Stimulated activated CD4-positive, alpha-beta T cell treated with anti-CD3 and anti-CD28 coated beads, Interleukin-4, amount 100 ng/mL, for 1 hour (primary cell): ENCODE measurements around the gene EPHA4.
A peak's percentile ranks its signal among the peaks of the same experiment; 100 is the strongest.

Experiments used
- DNase-seq: peaks from one replicate; pipeline ENCODE4 v3.0.0-alpha.2; 2020

Gene EPHA4

DNA sequence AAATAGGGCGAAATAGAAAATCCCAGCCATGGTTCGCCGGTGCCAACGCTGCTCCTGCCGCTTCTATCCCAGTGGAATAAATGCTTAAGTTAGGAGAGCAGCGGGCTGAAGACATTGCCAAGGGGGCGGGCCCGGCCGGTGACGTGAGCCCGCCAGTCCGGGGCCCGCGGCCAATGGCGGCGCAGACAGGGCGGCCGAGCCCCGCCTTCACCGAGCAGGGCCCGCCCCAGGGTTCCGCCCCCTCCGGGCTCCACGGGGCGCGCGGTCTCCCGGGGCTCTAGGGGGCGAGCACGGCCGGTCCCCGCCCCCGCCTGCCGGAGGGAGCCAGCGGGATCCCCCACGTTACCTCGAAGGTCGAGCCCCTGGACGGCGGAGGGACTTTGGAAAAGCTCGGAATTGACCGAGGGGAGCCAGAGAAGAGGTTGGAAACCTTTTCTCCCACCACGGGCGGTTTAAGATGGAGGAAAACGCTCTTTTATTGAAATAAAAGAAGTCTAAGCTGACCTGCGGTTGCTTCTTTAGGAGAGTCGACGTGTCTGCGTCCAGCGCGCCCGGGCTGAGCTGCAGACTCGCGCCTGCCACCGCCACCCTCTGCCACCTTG is at the start of gene EPHA4:
Gene EPHA4 (minus strand): TSS at position 86 of the 602 bp plus-strand sequence. CDS start 56 bp downstream, at position 30.
- DNase-seq: peak; percentile 85

DNA sequence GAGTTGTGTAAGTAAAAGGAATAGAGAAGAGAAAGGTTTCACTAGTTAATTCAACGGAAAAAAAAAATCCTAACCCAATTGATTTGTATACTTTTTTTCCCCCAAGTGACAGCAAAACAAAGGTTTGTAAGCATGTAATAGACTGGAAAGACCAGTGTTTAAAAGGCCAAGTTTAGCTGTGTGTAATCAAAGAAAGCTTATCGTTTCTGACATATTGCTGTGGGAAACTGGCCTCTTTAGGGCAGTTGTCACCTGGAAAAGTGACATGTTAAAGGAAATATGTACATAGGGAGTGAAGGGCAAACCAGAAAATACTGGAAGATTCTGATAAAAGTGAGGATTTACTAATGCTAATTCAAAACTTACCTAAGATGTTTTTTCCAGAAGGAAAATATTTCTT is 45.9 kb upstream of the EPHA4 start:
- DNase-seq: no peak

DNA sequence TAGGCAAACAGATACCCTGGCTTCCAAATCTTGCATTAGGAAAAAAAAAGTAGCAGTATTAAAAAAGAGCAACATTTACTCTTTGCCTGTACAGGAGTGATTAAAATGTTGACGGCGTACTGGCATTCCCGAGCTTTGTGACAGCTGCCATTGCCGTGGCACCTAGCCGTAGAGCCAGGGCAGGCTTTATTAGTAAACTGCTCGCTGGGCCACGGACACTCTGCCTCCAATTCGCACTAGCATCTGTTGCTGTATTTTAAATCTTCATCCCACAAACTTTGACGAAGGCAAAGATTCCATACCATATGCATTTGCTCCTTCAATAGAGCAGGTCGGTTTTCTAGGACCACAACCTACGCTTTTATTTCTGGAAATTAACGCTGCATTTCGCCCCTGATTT is 44.5 kb upstream of the EPHA4 start:
- no peak for DNase-seq

- no peak for DNase-seq
These were observed 42.2 kb upstream of the EPHA4 start for GRCh38 chr2:221614274-221614673.

DNA sequence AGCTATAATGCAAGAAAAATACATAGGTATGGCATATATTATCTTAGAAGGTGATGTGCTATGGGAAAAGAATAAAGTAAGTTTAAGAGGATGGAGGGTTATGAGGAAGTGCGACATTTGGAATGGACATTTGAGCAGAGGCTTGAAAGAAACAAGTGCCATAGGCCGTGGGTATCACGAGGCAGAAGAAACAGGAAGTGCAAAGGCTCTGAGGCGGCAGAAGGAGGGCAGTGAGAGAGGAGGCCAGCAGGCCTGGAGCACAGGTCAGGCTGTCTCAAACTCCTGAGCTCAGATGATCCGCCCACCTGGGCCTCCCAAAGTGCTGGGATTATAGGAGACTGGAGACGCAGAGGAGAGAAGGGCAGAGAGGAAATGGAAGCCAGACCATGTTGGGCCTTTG is 40.7 kb upstream of the EPHA4 start:
- DNase-seq: no peak

DNA sequence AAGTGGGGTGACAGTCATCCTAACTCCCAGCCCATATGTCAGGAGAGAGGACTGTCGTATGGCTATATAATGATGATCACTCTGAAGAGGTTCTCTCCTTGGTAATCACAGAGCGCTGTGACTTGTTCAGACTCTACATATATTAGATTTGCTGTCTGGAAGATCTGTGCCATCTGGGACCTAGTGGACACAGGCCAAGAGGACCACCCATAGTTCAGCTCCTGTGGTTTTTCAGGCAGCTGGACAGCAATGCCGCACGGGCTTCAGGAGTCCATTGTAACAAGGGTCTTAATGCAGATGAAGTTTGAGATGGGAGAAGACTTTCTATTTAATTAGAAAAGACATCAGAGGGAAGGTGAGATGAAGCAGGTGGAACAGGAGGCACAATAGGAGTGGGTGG is 40.1 kb upstream of the EPHA4 start:
- no peak for DNase-seq

DNA sequence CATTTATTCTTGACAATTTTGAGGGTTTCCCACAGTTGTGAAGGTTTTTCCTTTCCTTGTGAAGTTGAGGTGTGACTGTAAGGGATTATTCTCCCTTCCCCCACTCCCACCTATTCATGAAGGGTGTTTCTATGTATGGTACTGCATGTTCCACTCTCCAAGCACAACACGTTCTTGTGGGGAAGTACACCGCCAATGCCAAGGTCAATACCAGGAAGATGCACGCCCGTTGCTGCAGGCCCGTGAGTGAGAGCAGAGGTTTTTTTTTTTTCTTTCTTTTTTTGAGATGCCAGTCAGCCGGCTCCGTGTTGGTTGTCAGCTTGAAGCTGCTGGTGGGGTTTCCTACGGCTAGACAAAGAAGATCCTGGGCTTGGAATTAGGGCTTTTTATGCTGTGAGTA is 38.6 kb upstream of the EPHA4 start:
- DNase-seq: no peak

GRCh38 chr2:221610255-221610654 is 38.2 kb upstream of the EPHA4 start:
- DNase-seq: no peak

- DNase-seq: no peak
These were observed 36.3 kb upstream of the EPHA4 start for GRCh38 chr2:221608442-221608841.

- no peak for DNase-seq
These were observed 34.3 kb upstream of the EPHA4 start for GRCh38 chr2:221606424-221606823.

DNA sequence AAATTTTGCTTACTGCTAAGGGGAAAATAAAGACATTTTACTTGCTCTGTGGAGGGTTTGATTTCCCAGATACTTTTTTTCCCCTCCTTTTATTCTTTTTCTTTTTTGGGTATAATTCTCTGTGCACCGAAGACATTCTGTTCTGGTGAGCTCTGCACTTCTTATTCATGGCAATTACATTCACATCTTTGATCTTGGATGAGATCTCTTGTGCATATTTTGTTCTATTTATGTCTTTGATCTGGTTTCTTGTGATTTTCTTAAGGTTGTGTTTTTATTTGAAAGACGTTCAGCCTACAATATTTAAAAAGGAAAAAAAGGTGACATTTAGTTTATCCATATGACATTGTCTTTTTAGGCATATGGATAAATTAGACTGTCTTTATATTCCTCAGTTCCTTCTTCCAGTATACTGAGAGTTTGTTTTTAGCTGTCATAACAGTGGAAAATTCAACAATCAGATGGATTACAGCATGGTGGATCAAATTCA is 33.7 kb upstream of the EPHA4 start:
- no peak for DNase-seq

DNA sequence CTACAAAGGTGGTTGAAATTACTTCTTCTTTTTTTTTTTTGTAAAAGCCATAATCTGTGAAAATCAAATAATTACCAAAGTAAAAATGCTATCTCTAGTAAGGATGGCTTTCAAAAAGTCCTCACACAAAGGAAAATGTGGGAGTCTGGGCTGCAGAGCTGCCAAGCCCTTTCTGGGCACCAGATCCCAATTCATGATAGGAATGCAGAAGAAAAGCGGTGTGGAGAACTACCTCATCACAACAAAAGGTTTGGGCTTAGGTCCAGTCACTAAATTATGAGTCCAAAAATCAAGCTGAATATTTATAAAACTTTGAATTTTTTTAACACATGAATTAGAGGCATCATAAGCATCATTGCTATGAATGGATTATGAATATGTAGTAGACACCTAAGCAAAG is 30.8 kb upstream of the EPHA4 start:
- no peak for DNase-seq

DNA sequence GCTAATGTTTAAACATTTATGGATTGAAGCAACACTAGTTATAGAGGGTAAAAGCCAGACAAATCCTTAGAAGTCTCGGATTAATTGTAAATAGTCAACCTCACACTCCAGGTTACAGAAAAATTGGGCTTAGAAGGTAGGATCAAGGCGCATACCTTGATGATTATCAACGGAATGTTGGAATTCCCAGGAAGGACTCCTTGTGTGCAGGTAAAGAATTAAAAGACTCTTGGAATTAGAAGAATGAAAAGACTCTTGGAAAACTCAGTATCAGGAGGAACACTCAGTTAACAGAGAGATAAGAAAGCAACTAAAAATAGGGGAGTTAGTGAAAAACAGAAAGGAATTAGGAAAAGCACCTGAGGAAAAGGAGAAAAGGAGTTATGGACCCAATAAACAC is 29.3 kb upstream of the EPHA4 start:
- no peak for DNase-seq

DNA sequence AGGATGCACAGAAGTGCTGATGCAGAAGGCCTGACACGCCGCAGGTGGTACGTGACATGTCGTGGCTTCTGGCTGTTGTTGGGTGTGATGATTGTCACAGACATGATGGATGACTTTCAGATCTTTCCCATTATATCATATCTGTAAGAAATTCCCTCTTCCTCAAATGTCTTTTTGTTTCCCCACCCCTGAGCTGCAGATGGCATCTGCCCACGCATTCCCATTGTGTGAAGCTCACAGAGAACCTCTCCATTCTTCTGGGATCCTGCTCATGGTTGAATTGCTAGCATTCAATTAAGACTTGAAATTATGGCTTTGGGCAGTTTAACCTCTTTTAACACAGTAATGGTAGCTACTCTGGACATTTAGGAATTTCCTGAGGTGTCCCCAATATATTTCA is 28.3 kb upstream of the EPHA4 start:
- DNase-seq: no peak

DNA sequence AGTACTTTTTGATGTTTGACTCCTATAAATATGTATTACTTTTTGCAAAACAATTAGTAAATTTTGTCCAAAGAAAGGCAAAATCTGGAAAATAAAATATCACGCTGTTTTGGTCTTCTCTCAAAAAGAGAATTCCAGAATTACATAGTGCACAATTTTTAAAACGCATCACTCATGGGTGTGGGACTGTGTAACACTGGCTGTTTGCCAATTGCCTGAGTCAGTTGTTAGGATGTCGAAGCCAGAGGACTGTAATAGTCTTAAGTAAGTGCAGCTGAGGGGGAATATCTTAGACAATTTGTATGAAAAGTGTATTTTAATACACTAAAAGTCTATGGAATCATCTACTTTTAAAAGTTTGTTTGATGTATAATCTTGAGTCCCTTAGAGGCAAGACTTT is 24.1 kb upstream of the EPHA4 start:
- no peak for DNase-seq

GRCh38 chr2:221590861-221591365 is 18.8 kb upstream of the EPHA4 start:
- DNase-seq: no peak

DNA sequence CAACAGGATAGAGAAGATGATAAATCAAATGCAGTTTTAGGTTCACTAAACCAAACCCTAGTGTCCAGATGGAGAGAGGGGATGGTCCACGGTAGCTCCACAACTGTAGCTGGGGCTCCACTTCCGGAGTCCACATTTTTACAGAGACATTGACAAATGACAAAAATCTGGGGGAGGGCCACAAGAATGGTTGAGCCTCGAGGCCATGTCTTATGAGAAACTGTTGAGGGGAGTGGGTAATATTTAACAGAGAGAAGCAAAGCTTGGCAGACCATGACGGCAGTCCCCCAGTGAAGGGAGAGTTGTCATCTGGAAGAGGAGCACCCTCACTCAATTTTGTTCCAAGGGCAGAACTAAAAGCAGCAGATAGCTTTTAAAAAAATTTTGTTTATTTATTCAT is 17.6 kb upstream of the EPHA4 start:
- no peak for DNase-seq

GRCh38 chr2:221588306-221588985 is 16.3 kb upstream of the EPHA4 start:
- DNase-seq: no peak

GRCh38 chr2:221581986-221582385 is 9.9 kb upstream of the EPHA4 start:
- no peak for DNase-seq

DNA sequence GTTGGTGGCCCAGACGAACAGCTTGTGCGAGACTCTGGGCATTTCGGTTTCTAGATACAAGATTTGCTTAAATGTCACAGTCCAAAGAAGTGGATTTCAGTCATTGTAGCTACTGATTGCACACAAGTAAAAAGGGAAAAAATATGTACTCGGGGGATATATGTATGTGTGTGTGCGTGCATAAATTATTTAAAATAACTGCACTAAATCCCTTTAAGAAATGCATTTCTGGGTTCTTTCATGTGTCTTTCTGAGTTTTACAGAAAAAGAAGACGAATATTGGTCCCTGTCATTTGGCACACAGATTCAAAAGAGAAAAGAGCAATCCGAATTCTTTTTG is 2.1 kb upstream of the EPHA4 start:
- no peak for DNase-seq

DNA sequence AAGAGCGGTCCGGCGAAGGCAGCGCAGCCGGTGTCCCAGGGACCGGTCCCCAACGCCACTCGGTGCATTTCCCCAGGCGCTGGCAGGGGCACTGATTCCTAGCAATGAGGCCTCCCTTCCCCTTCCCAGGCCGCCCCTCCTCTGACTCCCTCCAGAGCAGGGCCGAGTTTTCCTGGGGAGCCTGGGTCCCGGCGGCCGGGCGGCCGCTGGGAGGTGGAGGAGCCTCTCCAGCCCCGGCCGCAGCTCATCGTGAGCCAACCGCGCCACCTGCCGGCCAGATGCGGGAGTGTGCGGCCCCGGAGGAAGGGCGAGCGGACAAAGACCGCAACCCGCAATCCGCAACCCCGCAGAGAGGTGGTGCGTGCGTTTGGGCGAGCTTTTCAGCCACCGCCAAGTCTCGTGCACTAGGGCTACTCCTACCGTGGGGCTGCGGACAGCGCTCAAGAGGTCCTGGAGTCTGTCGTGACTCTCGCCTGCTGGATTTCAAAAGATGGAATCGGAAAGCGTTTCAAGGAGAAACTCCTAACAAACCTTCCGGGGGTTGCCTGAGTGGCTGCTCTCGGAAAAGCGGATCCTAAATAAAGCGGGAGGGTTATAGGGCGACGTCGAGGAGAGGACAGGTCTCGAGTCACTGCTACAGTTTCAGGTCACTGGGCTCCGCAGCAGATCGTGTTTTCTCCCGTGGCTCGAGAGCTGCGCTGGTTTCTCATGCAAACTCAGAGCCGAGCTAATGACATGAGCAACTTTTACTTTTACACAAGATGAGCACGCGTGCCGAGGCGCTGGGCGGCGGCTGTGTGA is 1.5 kb upstream of the EPHA4 start:
- peak; percentile 81 for DNase-seq

- peak; percentile 32 for DNase-seq
These were observed 821 bp upstream of the EPHA4 start for GRCh38 chr2:221572821-221573429.

- peak; percentile 24 for DNase-seq
These were observed 419 bp downstream of the EPHA4 start for GRCh38 chr2:221571551-221572218.
